Ectodermal cell (in vitro differentiated cells): ENCODE data around the gene PCNP.
"Not testable (repeated sequence)": the region's sequence is repeated elsewhere in the genome, so short reads cannot be mapped to it uniquely, and the experiment has no call there.

Experiments
- H3K27ac ChIP-seq: 2 replicates; pipeline ENCODE4 v1.7.0; 2013; ENCODE audit warnings: mild to moderate bottlenecking, low read depth, low read length; ENCODE audit not compliant: insufficient read depth, poor library complexity, severe bottlenecking
- H3K27me3 ChIP-seq: 2 replicates; pipeline ENCODE4 v1.7.0; 2013; ENCODE audit warnings: mild to moderate bottlenecking, low read length; ENCODE audit not compliant: insufficient read depth, control insufficient read depth, poor library complexity, severe bottlenecking
- H3K36me3 ChIP-seq: one replicate; pipeline ENCODE4 v1.7.0; 2013; ENCODE audit warnings: low read length; ENCODE audit not compliant: control insufficient read depth, insufficient read depth
- H3K4me1 ChIP-seq: one replicate; pipeline ENCODE4 v1.7.0; 2013; ENCODE audit warnings: low read length; ENCODE audit not compliant: control insufficient read depth, insufficient read depth
- H3K4me3 ChIP-seq: 2 replicates; pipeline ENCODE4 v1.7.0; 2013; ENCODE audit warnings: low read depth, low read length, control low read depth; ENCODE audit not compliant: insufficient read depth
- H3K9me3 ChIP-seq: 2 replicates; pipeline ENCODE4 v1.7.0; 2013; ENCODE audit warnings: mild to moderate bottlenecking, low read length, moderate library complexity; ENCODE audit not compliant: control insufficient read depth
- WGBS, 2 experiments: methylation state at CpG; one replicate each; pipeline ENCODE4 v1.1.7; 2013; ENCODE audit warnings: missing lambda C conversion rate in 2 of 2; 5-methylcytosine and 5-hydroxymethylcytosine counted together

Gene PCNP

DNA sequence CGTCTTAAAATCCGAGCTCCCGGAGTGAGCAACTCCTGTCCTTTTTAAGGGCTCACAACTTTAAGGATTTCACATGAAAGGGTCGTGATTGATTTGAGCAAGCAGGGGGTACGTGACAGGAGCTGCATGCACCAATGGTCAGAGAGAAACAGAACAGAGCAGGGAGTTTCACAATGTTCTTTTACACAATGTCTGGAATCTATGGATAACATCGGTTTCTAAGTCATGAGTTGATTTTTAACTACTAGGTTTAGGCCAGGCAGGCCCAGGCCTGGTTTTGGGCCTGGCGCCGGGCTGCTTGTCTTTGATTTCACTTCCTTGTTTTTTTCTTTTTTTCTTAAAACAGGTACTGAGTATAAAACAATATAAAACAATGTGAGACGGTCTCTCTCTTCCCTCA is 39.0 kb downstream of the PCNP start:
- not testable (repeated sequence) for H3K27ac ChIP-seq, H3K4me1 ChIP-seq, H3K27me3 ChIP-seq, H3K9me3 ChIP-seq, H3K36me3 ChIP-seq, H3K4me3 ChIP-seq
- WGBS, 2 experiments, result 54 to 62% methylated on average over 6 to 9 of the region's 9 CpGs

DNA sequence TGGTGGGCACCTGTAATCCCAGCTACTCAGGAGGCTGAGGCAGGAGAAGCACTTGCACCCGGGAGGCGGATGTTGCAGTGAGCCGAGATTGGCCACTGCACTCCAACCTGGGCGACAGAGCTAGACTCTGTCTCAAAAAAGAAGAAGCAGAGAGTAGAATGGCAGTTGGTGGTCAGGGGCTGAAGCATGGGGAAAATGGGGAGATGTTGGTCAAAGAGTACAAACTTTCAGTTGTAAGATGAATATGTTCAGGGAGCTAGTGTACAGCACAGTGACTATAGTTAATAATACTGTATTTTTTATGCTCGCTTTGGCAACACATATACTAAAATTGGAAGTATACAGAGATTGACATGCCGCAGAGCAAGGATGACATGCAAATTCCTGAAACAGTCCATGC is 41.5 kb downstream of the PCNP start:
- H3K9me3 ChIP-seq, result no peaks in the 10 kb centered on the region
- WGBS, 2 experiments, result 91 to 94% methylated on average over 5 to 6 of the region's 6 CpGs
- no peaks in the 10 kb centered on the region for H3K4me1 ChIP-seq
- no peaks in the 10 kb centered on the region for H3K27me3 ChIP-seq
- H3K36me3 ChIP-seq, result no peaks in the 10 kb centered on the region
- no peak overlapping the region for H3K4me3 ChIP-seq
- H3K27ac ChIP-seq, result no peak overlapping the region

GRCh38 chr3:101617478-101617877 is 43.5 kb downstream of the PCNP start:
- no peaks in the 10 kb centered on the region for H3K9me3 ChIP-seq
- 84 to 92% methylated on average over 7 of the region's 7 CpGs for whole genome bisulfite sequencing, 2 experiments
- H3K36me3 ChIP-seq, result no peaks in the 10 kb centered on the region
- H3K27me3 ChIP-seq, result no peaks in the 10 kb centered on the region
- H3K4me3 ChIP-seq, result no peak overlapping the region
- H3K4me1 ChIP-seq, result no peaks in the 10 kb centered on the region
- H3K27ac ChIP-seq, result no peak overlapping the region

GRCh38 chr3:101618726-101619125 is 44.7 kb downstream of the PCNP start:
- no peaks in the 10 kb centered on the region for H3K9me3 ChIP-seq
- no peaks in the 10 kb centered on the region for H3K36me3 ChIP-seq
- H3K27me3 ChIP-seq, result no peaks in the 10 kb centered on the region
- no peak overlapping the region for H3K4me3 ChIP-seq
- no peaks in the 10 kb centered on the region for H3K4me1 ChIP-seq
- no peak overlapping the region for H3K27ac ChIP-seq
- 68 to 90% methylated on average over 1 of the region's 1 CpG for WGBS, 2 experiments

DNA sequence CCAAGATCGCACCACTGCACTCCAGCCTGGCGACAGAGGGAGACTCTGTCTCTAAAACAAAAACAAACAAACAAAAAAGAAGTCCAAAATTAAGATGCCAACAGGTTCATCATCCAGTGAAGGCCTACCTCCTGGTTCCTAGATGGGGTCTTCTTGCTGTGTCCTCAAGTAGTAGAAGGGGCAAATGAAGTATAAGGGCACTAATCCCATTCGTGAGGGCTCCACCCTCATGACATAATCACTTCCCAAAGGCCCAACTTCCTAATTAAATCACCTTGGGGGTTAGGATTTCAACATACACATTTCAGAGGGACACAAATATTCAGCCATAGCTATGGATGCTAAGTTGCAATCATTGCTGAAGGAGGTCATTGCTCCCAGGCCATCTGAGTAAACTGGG is 45.8 kb downstream of the PCNP start:
- H3K27ac ChIP-seq, result no peak overlapping the region
- H3K4me3 ChIP-seq, result no peak overlapping the region
- H3K27me3 ChIP-seq, result no peaks in the 10 kb centered on the region
- WGBS, 2 experiments, result 86 to 88% methylated on average over 3 of the region's 3 CpGs
- H3K36me3 ChIP-seq, result no peaks in the 10 kb centered on the region
- H3K9me3 ChIP-seq, result no peaks in the 10 kb centered on the region
- H3K4me1 ChIP-seq, result no peaks in the 10 kb centered on the region

DNA sequence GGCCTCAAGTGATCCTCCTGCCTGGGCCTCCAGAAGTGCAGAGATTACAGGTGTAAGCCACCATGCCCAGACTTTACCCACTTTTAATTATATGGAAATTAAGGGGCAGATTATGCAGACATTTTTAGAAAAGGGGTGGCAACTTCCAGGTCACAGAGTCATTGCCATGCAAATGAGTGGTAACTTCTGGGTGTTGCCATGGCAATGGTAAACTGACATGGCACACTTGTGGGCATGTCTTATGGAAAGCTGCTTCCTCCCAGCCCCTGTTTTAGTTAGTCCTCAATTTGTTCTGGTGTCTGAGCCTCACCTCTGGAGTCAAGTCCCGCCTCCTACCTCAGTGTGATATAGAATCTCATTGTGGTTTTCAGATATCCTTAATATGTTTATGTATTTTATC is 49.7 kb downstream of the PCNP start:
- 90 to 100% methylated on average over 1 of the region's 1 CpG for WGBS, 2 experiments
- Histone ChIP-seq H3K4me3 (no peak overlapping the region), H3K27ac (no peak overlapping the region), H3K27me3 (no peaks in the 10 kb centered on the region), H3K36me3 (no peaks in the 10 kb centered on the region), H3K4me1 (no peaks in the 10 kb centered on the region), H3K9me3 (no peaks in the 10 kb centered on the region)

GRCh38 chr3:101624857-101625256 is 50.9 kb downstream of the PCNP start:
- H3K27me3 ChIP-seq, result no peaks in the 10 kb centered on the region
- no peaks in the 10 kb centered on the region for H3K36me3 ChIP-seq
- no peak overlapping the region for H3K27ac ChIP-seq
- H3K4me1 ChIP-seq, result no peaks in the 10 kb centered on the region
- 95 to 96% methylated on average over 2 of the region's 2 CpGs for WGBS, 2 experiments
- H3K4me3 ChIP-seq, result no peak overlapping the region
- no peaks in the 10 kb centered on the region for H3K9me3 ChIP-seq

DNA sequence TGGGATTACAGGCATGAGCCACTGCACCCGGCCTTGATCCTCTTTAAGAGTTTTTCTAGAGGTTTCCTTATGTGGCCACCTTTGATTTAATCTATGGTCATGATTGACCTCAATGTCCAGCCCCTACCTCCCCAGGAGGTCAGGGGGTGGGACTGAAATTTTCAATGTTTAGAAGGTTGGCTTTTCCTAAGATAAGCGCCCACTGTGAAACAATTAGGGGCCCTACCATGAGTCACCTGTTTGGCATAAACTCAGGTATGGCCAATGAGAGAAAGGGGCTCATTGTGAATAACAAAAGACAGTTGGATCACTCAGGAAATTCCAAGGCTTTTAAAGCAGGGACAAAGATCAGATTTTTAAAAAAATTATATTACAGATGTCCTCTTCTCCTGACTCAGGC is 51.9 kb downstream of the PCNP start:
- 92% methylated on average over 2 of the region's 2 CpGs for WGBS, 2 experiments
- no peaks in the 10 kb centered on the region for H3K4me1 ChIP-seq
- no peaks in the 10 kb centered on the region for H3K27me3 ChIP-seq
- H3K27ac ChIP-seq, result no peak overlapping the region
- H3K4me3 ChIP-seq, result no peak overlapping the region
- H3K9me3 ChIP-seq, result no peaks in the 10 kb centered on the region
- no peaks in the 10 kb centered on the region for H3K36me3 ChIP-seq

DNA sequence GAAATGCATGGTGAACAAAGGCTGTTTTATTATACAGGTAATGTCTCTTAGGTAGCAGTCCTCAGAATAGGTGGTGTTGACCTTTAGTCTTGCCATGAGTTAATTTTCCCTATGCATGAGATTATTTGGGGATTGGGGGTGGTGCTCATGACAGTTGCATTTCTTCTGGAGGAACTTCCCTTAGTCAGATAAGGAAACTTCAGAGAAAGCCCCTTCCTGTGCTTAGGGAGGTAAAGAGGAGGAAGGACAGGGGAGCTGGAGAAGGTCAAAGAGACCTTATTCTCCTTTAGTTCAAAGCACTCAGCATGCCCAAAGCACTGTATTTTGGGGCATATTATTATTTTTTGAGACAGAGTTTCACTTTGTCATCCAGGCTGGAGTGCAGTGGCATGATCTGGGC is 55.2 kb downstream of the PCNP start:
- Histone ChIP-seq H3K4me3 (no peak overlapping the region), H3K9me3 (no peaks in the 10 kb centered on the region), H3K27me3 (no peaks in the 10 kb centered on the region), H3K4me1 (no peaks in the 10 kb centered on the region), H3K36me3 (no peaks in the 10 kb centered on the region), H3K27ac (no peak overlapping the region)

DNA sequence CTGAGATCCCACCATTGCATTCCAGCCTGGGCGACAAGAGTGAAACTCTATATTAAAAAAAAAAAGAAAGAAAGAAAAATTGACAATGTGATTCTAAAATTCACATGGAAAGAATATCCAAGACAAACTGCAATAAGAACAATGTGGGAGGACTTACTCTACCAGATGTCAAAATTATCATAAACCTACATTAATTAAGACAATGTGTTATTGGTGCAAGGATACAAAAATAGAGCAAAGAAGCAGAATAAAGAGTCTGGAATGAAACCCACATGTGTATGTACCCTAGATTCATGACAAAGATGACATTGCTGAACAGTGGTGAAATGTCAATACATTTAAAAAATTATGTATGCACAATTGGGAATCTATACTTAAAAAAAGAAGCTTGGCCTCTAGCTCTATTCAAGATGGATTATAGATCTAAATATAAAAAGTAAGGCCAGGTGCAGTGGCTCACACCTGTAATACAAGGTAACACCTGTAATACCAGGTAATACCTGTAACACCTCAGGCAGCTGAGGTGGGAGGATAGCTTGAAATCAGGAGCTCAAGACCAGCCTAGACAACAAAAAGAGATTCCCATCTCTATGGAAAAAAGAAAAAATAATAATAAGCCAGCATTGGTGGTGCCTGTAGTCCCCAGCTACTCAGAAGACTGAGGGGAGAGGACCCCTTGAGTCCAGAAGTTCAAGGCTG is 57.3 kb downstream of the PCNP start:
- no peak overlapping the region for H3K27ac ChIP-seq
- peaks cover 3% of the 10 kb centered on the region for H3K4me1 ChIP-seq
- H3K4me3 ChIP-seq, result no peak overlapping the region
- no peaks in the 10 kb centered on the region for H3K9me3 ChIP-seq
- H3K27me3 ChIP-seq, result no peaks in the 10 kb centered on the region
- no peaks in the 10 kb centered on the region for H3K36me3 ChIP-seq
- 100% methylated on average over 1 of the region's 1 CpG; no CpG with 5 or more reads in 1 of the 2 experiments for WGBS, 2 experiments

GRCh38 chr3:101631959-101632358 is 58.0 kb downstream of the PCNP start:
- H3K36me3 ChIP-seq, H3K9me3 ChIP-seq, H3K4me3 ChIP-seq, H3K27ac ChIP-seq, H3K27me3 ChIP-seq, H3K4me1 ChIP-seq: not testable (repeated sequence)
- 93 to 96% methylated on average over 8 of the region's 8 CpGs for WGBS, 2 experiments
